H9 (cell line): Measurements from ENCODE around the gene OSCAR. TPM values are rescaled to one million over a fixed set of nuclear protein-coding genes. Genes with fewer than 3 reads are reported as not detected.

Experiments used
- DNase-seq: peaks from one replicate; pipeline ENCODE4 v3.0.0-alpha.2; 2017
- H2AFZ ChIP-seq: one replicate; pipeline ENCODE4 v1.6.1; 2013; ENCODE audit warnings: mild to moderate bottlenecking, low read length, control low read depth, moderate library complexity
- H2AK5ac ChIP-seq: 2 replicates; pipeline ENCODE4 v1.6.1; 2013; ENCODE audit warnings: low read length, control low read depth, mixed read lengths; ENCODE audit not compliant: insufficient read length
- H2BK120ac ChIP-seq: one replicate; pipeline ENCODE4 v1.6.1; 2013; ENCODE audit warnings: low read depth, mild to moderate bottlenecking, low read length, control low read depth, inconsistent platforms; ENCODE audit not compliant: poor library complexity, severe bottlenecking
- H2BK12ac ChIP-seq: 2 replicates; pipeline ENCODE4 v1.6.1; 2013; ENCODE audit warnings: low read length, control low read depth, mixed read lengths, low read depth; ENCODE audit not compliant: insufficient read length
- H2BK15ac ChIP-seq: 2 replicates; pipeline ENCODE4 v1.6.1; 2013; ENCODE audit warnings: low read depth, low read length, control low read depth
- H2BK20ac ChIP-seq: one replicate; pipeline ENCODE4 v1.6.1; 2013; ENCODE audit warnings: low read depth, mild to moderate bottlenecking, low read length, control low read depth, inconsistent platforms; ENCODE audit not compliant: poor library complexity, severe bottlenecking
- H2BK5ac ChIP-seq: 2 replicates; pipeline ENCODE4 v1.6.1; 2013; ENCODE audit warnings: low read length, control low read depth, mixed read lengths; ENCODE audit not compliant: insufficient read length
- H3K14ac ChIP-seq: 2 replicates; pipeline ENCODE4 v1.6.1; 2013; ENCODE audit warnings: low read length, control low read depth; ENCODE audit not compliant: insufficient read depth
- H3K18ac ChIP-seq: 2 replicates; pipeline ENCODE4 v1.6.1; 2013; ENCODE audit warnings: low read depth, mild to moderate bottlenecking, mixed read lengths, low read length, control low read depth; ENCODE audit not compliant: insufficient read length
- H3K23ac ChIP-seq: 2 replicates; pipeline ENCODE4 v1.6.1; 2013; ENCODE audit warnings: low read length, control low read depth, mixed read lengths, low read depth; ENCODE audit not compliant: insufficient read length
- H3K23me2 ChIP-seq: 2 replicates; pipeline ENCODE4 v1.6.1; 2013; ENCODE audit warnings: low read depth, mild to moderate bottlenecking, mixed read lengths, low read length, control low read depth; ENCODE audit not compliant: insufficient read length, poor library complexity, severe bottlenecking
- H3K27ac ChIP-seq: 2 replicates; pipeline ENCODE4 v1.5.1; 2013; ENCODE audit warnings: low read length, control low read depth, mixed read lengths, low read depth; ENCODE audit not compliant: insufficient read length
- H3K27me3 ChIP-seq: 2 replicates; pipeline ENCODE4 v1.6.1; 2013; ENCODE audit warnings: low read length, control low read depth, inconsistent platforms; ENCODE audit not compliant: insufficient read depth
- H3K4ac ChIP-seq: 2 replicates; pipeline ENCODE4 v1.6.1; 2013; ENCODE audit warnings: low read depth, mild to moderate bottlenecking, control low read depth, inconsistent platforms, low read length, moderate library complexity
- H3K4me1 ChIP-seq: 2 replicates; pipeline ENCODE4 v1.6.1; 2013; ENCODE audit warnings: low read length, control low read depth, inconsistent platforms; ENCODE audit not compliant: insufficient read depth
- H3K4me2 ChIP-seq: 2 replicates; pipeline ENCODE4 v1.6.1; 2013; ENCODE audit warnings: low read length, control low read depth, mixed read lengths; ENCODE audit not compliant: insufficient read length, insufficient read depth
- H3K56ac ChIP-seq: 2 replicates; pipeline ENCODE4 v1.6.1; 2013; ENCODE audit warnings: low read depth, mild to moderate bottlenecking, mixed read lengths, low read length, control low read depth; ENCODE audit not compliant: insufficient read length
- H3K79me1 ChIP-seq: 2 replicates; pipeline ENCODE4 v1.6.1; 2013; ENCODE audit warnings: low read depth, mild to moderate bottlenecking, moderate library complexity, low read length, control low read depth, inconsistent platforms; ENCODE audit not compliant: insufficient read depth, poor library complexity, severe bottlenecking
- H3K79me2 ChIP-seq: 2 replicates; pipeline ENCODE4 v1.6.1; 2013; ENCODE audit warnings: low read length, control low read depth, inconsistent platforms; ENCODE audit not compliant: insufficient read depth
- H3K9ac ChIP-seq: 2 replicates; pipeline ENCODE4 v1.6.1; 2013; ENCODE audit warnings: low read length, control low read depth, mixed read lengths; ENCODE audit not compliant: insufficient read length; ENCODE audit errors: extremely low read depth
- H3K9me3 ChIP-seq: one replicate; pipeline ENCODE4 v1.6.1; 2013; ENCODE audit warnings: low read depth, low read length, inconsistent platforms; ENCODE audit not compliant: control insufficient read depth
- H3T11ph ChIP-seq: one replicate; pipeline ENCODE4 v1.6.1; 2013; ENCODE audit warnings: mild to moderate bottlenecking, low read length, control low read depth, inconsistent platforms
- H4K20me1 ChIP-seq: one replicate; pipeline ENCODE4 v1.6.1; 2013; ENCODE audit not compliant: control insufficient read depth, insufficient read length, insufficient read depth
- H4K5ac ChIP-seq: 2 replicates; pipeline ENCODE4 v1.6.1; 2013; ENCODE audit warnings: low read depth, mild to moderate bottlenecking, mixed read lengths, low read length, control low read depth; ENCODE audit not compliant: insufficient read length
- H4K8ac ChIP-seq: replicated peaks from 2 replicates; pipeline ENCODE4 v1.6.1; 2013; ENCODE audit warnings: low read length, control low read depth, mixed read lengths, low read depth; ENCODE audit not compliant: insufficient read length
- H4K91ac ChIP-seq: 2 replicates; pipeline ENCODE4 v1.6.1; 2013; ENCODE audit warnings: low read depth, mild to moderate bottlenecking, moderate library complexity, mixed read lengths, low read length, control low read depth; ENCODE audit not compliant: insufficient read length
- H3K27ac Mint-ChIP-seq, 3 experiments: 2 replicates in 2 of 3; 3 replicates in 1 of 3; pipeline ENCODE4 v1.8.0; 2020 to 2021; ENCODE audit warnings: mixed read lengths in 3 of 3, mild to moderate bottlenecking in 1 of 3, moderate library complexity in 1 of 3
- H3K27me3 Mint-ChIP-seq: 2 replicates; pipeline ENCODE4 v1.8.0; 2021; ENCODE audit warnings: low read depth, mild to moderate bottlenecking, moderate library complexity, mixed read lengths
- H3K36me3 Mint-ChIP-seq, 3 experiments: 2 replicates in 2 of 3; 3 replicates in 1 of 3; pipeline ENCODE4 v1.8.0; 2020 to 2021; ENCODE audit warnings: low read depth in 3 of 3, mixed read lengths in 3 of 3; ENCODE audit not compliant: insufficient read depth in 1 of 3
- H3K4me1 Mint-ChIP-seq, 2 experiments: 2 replicates each; pipeline ENCODE4 v1.8.0; 2020; ENCODE audit warnings: mixed read lengths in 2 of 2
- H3K4me3 Mint-ChIP-seq, 2 experiments: 2 replicates in 1 of 2; 3 replicates in 1 of 2; pipeline ENCODE4 v1.8.0; 2020 to 2021; ENCODE audit warnings: mild to moderate bottlenecking in 2 of 2, mixed read lengths in 2 of 2, moderate library complexity in 1 of 2
- H3K9me3 Mint-ChIP-seq, 2 experiments: 2 replicates in 1 of 2; 3 replicates in 1 of 2; pipeline ENCODE4 v1.8.0; 2020; ENCODE audit warnings: mild to moderate bottlenecking in 2 of 2, mixed read lengths in 2 of 2, moderate library complexity in 1 of 2
- WGBS: extraction: QIAGEN DNeasy Blood & Tissue Kit; methylation state at CpG from one replicate; pipeline ENCODE4 v1.1.7; 2013; ENCODE audit warnings: missing lambda C conversion rate, low lambda C conversion rate, mixed read lengths; ENCODE audit not compliant: insufficient read length; ENCODE audit errors: extremely low coverage; 5-methylcytosine and 5-hydroxymethylcytosine counted together
- total RNA-seq: library from RNA; stranded (reverse); gene quantifications from 2 replicates; pipeline ENCODE4 v1.2.1, GENCODE V29; 2021
- TF ChIP-seq, protein P1 (sequence below): fragments of 200-600 bp; sonication (generic); conservative IDR thresholded peaks from 3 replicates; pipeline ENCODE4 v1.8.0; 2021; ENCODE audit warnings: antibody characterized with exemption, mild to moderate bottlenecking

Gene OSCAR
- total RNA-seq, 1 experiment from 2014 or later: 0.24 TPM

- Histone ChIP-seq H2AK5ac (no peak overlapping the region), H3K4me1 (no peaks in the 10 kb centered on the region), H3K79me2 (no peaks in the 10 kb centered on the region), H2BK15ac (no peak overlapping the region), H4K8ac (no peak overlapping the region), H3K4me2 (peak overlapping the region; percentile 57), H2BK12ac (no peak overlapping the region), H2BK20ac (no peak overlapping the region), H3K27ac (no peak overlapping the region), H4K91ac (no peak overlapping the region), H2AFZ (no peak overlapping the region), H3K23ac (no peak overlapping the region), H3K14ac (0 out of 2 replicates have a peak overlapping the region, but pooled peaks have one; percentile 31), H4K20me1 (no peaks in the 10 kb centered on the region), H3K4ac (no peak overlapping the region), H3T11ph (no peak overlapping the region), H3K9ac (no peak overlapping the region), H3K79me1 (no peaks in the 10 kb centered on the region), H3K18ac (peak overlapping the region; percentile 33), H3K9me3 (no peaks in the 10 kb centered on the region), H3K27me3 (no peaks in the 10 kb centered on the region; the same call in 1 of the 2 replicates), H4K5ac (no peak overlapping the region), H2BK5ac (no peak overlapping the region), H3K56ac (no peak overlapping the region), H3K23me2 (peaks cover 4% of the 10 kb centered on the region), H2BK120ac (no peak overlapping the region)
- Mint-ChIP-seq H3K27me3 (peaks cover 38% of the 10 kb centered on the region), H3K4me1 (peaks cover 6 to 18% of the 10 kb centered on the region in 2 experiments), H3K9me3 (peaks cover 4 to 6% of the 10 kb centered on the region in 2 experiments), H3K36me3 (peaks cover 0 to 2% (median 0%) of the 10 kb centered on the region in 3 experiments; a peak in 2 of 7 replicates), H3K27ac (no peak overlapping the region), H3K4me3 (peak overlapping the region; percentile 52 to 85)
- WGBS: no CpG with 5 or more reads among the region's 22 CpGs
- no peak for DNase-seq
- TF ChIP-seq, protein P1, sequence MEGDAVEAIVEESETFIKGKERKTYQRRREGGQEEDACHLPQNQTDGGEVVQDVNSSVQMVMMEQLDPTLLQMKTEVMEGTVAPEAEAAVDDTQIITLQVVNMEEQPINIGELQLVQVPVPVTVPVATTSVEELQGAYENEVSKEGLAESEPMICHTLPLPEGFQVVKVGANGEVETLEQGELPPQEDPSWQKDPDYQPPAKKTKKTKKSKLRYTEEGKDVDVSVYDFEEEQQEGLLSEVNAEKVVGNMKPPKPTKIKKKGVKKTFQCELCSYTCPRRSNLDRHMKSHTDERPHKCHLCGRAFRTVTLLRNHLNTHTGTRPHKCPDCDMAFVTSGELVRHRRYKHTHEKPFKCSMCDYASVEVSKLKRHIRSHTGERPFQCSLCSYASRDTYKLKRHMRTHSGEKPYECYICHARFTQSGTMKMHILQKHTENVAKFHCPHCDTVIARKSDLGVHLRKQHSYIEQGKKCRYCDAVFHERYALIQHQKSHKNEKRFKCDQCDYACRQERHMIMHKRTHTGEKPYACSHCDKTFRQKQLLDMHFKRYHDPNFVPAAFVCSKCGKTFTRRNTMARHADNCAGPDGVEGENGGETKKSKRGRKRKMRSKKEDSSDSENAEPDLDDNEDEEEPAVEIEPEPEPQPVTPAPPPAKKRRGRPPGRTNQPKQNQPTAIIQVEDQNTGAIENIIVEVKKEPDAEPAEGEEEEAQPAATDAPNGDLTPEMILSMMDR: no peak
These were observed 5.3 kb downstream of the OSCAR start for GRCh38 chr19:54095136-54095858.
